CD4-positive, alpha-beta T cell treated with Interleukin-1 beta for 1 hour (primary cell): ENCODE results near the gene RPS3.
"Not testable (repeated sequence)": the region's sequence is repeated elsewhere in the genome, so short reads cannot be mapped to it uniquely, and the experiment has no call there.

ENCODE experiments used
- DNase-seq, 2 donors: peaks; one replicate each; pipeline ENCODE4 v3.0.0-alpha.2; 2020 to 2022

Gene RPS3

GRCh38 chr11:75399344-75400145, at the start of gene RPS3:
Gene RPS3, plus strand, starts transcription at chr11:75399518. Its CDS starts 30 bp downstream, at chr11:75399548.
- DNase-seq = peak; percentile 89

DNA sequence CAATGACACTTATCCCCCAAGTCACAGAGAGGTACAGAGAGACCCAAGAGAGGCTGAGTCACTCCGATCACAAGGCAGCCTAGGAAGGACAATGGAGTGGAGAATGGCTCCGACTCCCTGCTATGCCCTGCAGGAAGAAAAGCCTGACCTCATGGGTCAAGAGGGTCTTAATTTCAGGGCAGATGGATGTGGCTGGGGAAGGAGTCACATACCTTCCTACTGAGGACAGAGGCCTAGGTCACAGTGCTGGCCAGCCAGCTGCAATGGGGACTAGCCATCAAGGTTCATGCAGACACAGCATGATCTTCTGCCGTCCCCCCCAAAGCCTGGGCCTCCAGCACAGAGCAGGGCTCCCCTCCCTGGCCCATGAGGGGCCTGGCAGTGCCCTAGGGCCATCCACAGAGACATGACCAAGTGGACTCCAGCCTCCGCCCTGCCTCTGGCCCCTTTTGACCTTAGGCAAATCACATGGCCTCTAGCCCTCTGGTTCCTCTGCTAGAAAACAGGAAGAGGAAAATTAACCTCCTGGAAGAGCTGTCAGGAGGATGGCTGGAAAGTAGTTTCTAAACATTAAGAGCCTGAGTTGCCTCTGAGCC, 49.7 kb upstream of the RPS3 start:
- DNase-seq = peak in 1 of 2 donors; percentile 29

DNA sequence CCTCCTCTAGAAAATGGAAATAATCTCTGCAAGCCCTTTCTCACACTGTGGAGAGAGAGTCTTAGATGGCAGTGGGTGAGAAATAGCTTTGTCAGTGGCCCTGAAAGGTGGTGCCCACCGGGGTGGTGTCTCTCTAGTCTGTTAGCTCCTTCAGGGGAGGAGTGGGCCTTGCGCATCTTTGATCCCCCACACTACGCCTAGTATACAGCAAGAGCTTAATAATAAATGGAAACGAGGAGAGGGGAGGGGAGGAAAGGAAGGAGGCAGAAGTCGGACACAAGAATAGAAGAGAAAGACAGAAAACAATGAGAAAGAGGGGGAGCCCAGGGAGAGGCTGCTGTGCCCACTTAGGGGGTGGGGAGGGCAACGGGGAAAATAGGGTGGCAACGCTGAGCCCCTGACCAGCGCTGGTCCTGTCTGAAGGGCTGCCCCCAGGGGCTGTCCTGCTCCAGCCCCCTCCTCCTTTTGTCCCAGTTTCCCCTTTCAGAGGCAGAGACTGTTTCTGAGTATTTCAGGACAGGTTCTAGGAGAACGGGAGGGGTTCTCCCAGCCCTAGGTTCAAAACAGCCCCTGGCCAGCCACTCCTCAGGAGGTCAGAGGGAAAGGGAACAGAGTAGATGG, 49.1 kb upstream of the RPS3 start:
- DNase-seq = no peak

DNA sequence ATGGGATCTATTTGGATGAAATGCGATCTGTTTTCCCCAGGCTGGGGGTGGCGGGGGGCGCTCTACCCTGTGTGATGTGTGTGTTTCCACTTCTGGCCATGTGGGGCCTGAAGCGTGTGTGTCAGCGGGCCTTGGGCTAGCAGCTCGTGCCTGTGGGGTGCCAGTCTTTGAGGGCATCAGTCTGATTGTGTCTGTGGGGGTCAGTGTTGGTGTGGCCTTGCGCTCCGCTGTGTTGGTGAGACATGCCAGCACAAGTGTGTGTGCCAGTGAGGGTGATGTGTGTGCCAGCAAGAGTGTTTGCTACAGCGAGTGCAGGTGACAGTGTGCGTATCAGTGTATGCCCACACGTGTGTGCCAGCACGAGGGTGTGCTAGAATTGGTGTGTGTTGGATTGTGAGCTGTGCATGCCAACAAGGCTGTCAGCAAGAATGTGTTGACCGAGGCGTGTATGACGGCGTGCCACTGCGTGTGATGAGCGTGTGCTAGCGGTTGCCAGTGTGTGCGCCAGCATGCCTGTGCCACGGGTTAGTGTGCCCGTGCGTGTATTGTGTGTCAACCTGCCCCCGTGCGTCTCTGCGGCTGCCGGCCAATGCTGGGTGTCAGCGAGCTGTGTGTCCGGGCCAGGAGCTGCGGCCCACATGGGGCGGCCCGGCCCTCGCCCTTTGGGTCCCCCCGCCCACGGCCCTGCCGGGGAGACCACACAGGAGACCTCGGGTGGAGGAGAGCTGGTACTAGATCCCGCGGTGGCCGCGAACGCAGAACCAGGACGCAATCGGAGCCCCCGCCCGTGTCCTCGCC, 48.4 kb upstream of the RPS3 start:
- peak; percentile 36 to 37 for DNase-seq

DNA sequence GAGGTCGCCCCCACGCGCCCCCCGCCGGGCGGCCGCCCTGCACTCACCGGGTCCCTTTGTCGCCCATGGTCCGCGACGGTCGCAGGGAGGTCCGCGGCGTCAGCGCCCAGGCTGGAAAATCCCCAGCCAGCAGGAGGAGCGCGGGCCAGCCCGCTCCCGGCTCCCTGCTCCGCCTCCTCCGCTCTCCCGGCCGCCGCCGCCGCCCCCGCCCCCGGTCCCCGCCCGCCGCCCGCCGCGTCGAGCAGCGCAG, 47.9 kb upstream of the RPS3 start, which contains the start of gene ARRB1:
Gene ARRB1 (minus strand): TSS at position 121 of the 250 bp plus-strand sequence. CDS start 54 bp downstream, at position 67.
- DNase-seq = no peak

DNA sequence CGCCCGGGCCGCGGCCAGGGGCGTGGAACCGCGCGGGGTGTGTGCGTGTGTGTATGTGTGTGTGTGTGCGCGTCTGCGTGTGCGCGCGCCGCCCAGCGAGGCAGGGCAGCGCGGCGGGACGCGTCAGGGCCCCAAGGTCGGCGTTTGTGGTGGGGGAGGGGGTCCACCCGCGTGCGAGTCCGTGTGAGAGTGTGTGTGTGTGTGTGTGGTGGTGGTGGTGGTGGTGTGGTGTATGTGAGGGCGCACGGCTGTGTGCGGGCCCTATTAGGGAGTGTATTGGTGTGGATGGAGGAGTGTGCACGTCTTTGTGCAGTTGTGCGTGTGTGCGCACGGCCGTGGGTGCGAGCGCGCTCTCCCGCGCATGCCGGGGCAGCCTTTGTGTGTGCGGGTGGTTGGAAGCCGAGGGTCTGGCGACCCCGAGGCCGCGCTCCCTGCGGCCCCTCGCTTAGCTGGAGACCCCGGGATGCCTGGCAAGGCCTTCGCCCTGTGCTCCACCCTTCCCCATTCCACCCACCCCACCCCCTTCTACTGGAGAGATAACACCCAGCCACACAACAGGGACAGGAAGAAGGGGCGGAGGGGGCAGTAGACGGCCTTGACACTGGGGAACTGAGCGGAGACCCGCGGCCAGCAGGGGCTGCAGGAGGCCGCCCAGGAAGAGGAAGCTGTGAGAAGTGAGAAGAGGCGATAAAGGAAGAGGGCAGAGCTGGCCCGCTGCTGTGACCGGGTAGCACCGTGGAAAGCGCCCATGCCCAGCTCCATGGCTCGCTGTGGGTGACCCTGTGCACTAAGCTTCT, 47.3 kb upstream of the RPS3 start:
- peak; percentile 69 to 73 for DNase-seq

GRCh38 chr11:75352588-75353206, 46.6 kb upstream of the RPS3 start:
- DNase-seq = no peak

DNA sequence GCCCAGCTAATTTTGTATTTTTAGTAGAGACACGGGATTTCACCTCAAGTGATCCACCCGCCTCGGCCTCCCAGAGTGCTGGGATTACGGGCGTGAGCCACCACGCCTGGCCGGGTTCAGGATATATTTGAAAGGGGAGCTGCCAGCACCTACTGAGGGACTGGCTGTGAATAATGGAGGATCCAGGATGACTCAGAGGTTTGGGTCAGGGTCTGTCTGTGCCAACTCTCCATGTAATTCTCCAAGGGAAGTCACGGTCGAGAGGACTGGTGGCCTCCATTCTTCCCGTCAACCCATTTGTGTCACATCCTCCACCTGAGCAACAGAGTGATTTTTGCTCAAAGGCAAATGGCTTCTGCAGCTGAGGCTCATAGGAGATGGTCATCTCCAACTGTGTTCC, 44.3 kb upstream of the RPS3 start:
- DNase-seq = no peak

- DNase-seq = no peak
These were observed 42.7 kb upstream of the RPS3 start for GRCh38 chr11:75356613-75357012.

GRCh38 chr11:75362285-75362684, 37.0 kb upstream of the RPS3 start:
- not testable (repeated sequence) for DNase-seq

DNA sequence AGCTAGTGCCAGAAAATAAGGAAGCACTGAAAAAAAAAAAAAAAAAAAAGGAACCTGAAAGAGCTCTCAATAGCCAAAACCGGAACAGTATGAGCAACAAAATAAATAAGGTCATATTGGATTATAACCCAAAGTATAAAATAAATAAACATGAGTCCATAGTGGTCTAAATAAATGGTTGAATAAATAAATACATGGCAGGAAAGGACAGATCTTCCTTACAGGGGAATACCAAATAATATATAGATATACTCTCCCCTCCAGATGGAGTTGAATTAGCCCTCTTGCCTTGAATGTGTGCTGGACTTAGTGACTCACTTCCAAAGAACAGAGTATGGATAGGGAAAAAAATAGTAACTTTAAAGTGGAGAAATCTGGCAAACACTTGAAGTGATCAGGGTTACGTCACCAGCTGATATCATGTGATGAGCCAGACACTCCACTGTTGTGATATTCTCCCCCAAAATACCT, 33.6 kb upstream of the RPS3 start:
- DNase-seq = no peak

GRCh38 chr11:75366826-75367225, 32.5 kb upstream of the RPS3 start:
- DNase-seq = not testable (repeated sequence)

GRCh38 chr11:75369560-75370255, 29.6 kb upstream of the RPS3 start:
- peak in 1 of 2 donors; percentile 13 for DNase-seq

DNA sequence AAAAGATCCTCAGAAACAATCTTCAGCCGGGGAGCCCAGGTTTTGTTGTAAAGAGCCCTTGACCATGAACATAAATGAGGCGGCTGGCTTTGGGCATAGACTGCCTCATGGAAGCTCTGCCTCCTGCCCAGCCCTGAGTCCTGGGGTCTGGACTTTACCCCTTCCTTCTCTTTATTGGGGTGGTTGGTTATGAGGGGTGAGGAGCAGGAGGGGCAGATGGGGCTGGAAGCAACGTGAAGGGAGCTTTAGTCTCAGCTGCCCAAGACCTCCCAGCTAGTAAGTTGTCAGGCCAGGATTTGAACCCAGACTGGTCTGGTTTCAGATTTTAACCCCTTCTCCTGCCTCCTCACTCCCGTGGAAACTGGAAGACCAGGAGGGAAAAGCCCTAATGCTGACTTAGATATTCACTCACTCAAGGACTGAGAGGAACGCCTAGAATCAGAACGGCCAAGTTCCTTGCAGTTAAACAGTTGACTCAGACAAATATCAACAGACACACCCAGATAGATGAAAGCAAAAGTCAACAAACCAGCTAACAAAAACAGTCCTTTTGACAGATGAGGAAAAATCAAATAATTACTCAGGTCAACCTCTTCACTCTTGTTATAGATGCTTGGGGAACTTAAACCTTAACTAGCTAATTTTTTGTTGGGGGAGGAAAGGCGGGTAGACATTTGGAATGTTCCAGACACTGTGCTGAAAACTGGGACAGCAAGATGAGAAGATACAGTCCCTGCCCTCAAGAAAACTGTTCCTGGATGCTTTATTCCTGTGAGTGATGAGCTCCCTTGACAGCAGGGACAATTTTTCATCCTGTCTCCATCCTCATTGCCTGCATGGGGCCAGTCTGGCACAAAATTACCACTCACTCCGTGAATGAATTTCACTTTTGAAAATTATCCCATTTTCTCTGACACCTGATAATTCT, 27.1 kb upstream of the RPS3 start:
- no peak for DNase-seq

DNA sequence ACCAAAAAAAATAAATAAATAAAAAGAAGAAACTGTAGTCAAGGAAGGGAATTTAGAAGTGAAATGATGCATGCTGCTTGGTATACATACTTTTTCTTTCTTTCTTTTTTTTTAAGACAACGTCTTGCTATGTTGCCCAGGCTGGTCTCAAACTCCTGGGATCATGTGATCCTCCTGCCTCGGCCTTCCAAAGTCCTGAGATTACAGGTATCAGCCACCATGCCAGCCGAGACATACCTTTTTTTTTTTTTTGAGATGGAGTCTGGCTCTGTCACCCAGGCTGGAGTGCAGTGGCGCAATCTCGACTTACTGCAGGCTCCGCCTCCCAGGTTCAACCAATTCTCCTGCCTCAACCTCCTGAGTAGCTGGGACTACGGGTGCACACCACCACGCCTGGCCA, 26.1 kb upstream of the RPS3 start:
- DNase-seq = no peak

- no peak for DNase-seq
These were observed 24.7 kb upstream of the RPS3 start for GRCh38 chr11:75374646-75375045.

GRCh38 chr11:75375626-75376025, 23.7 kb upstream of the RPS3 start:
- no peak for DNase-seq

GRCh38 chr11:75376175-75376574, 23.1 kb upstream of the RPS3 start:
- no peak for DNase-seq

GRCh38 chr11:75378776-75379175, 20.5 kb upstream of the RPS3 start:
- DNase-seq = not testable (repeated sequence)

GRCh38 chr11:75380245-75380644, 19.1 kb upstream of the RPS3 start:
- DNase-seq = no peak
